CD1c-positive myeloid dendritic cell (primary cell): ENCODE measurements around the gene C1orf21.
A peak's percentile ranks its signal among the peaks of the same experiment; 100 is the strongest.

Source experiments
- DNase-seq: peaks from one replicate; pipeline ENCODE4 v3.0.0-alpha.2; 2016; ENCODE audit errors: extremely low spot score

C1orf21 gene

DNA sequence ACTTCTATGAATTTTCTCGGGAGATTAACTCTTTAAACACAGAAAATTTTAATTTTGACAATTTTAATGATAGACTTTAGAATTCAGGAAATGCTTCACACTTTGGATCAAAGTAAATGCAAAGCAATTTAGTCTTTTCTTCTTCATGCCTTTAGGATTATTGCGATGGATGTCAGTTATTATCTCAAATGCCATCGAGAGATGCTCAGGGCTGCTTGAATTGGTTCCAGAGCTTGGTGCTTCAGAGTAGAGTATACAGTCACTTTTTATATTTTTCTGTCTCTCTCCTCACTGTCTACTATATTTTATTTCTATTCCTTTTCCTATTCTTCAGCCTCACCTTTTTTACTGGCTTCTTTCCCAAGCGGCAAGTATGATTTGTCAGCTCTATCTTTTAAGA, 59.2 kb downstream of the C1orf21 start:
- no peak for DNase-seq

DNA sequence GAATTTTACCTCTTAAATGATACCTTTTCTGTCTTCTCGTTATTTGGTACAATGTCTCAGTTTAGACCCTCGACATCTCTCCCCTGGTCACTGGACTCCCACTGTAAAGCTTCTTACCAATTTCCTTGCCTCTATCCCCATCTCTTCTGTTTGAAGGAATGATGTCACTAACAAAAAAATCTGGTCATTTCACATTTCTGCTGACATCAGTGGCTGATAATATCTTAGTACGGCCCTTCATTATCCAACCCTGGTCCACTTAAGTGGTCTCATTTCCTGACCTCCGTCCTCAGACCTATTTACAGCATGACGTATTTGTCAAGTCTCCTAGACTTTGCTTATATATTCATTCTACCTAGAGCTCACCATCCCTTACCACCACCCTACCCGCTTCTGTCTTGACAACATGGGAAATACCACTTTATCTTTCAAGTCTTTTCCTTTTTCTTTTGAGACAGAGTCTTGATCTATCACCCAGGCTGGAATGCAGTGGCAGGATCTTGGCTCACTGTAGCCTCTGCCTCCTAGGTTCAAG, 60.9 kb downstream of the C1orf21 start:
- DNase-seq = no peak

DNA sequence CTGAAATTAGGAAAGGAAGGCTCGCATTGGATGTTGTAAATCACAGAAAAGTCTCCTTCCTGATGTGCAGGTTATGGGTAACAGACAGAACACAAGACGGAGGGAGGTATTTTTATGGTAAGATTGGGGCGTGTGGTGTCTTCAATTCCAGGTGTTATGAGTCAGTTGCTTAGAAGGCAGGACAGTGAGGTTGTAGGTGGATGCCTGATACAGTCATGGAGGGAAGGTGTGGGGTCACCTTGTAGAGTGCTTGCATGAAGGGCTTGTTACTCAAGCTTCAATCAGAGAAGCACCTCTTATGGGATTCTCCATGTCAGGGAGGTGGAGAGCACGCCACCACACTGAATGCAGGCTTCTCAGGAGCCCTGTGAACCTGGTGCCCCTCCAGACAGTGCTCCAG, 63.1 kb downstream of the C1orf21 start:
- DNase-seq = no peak

DNA sequence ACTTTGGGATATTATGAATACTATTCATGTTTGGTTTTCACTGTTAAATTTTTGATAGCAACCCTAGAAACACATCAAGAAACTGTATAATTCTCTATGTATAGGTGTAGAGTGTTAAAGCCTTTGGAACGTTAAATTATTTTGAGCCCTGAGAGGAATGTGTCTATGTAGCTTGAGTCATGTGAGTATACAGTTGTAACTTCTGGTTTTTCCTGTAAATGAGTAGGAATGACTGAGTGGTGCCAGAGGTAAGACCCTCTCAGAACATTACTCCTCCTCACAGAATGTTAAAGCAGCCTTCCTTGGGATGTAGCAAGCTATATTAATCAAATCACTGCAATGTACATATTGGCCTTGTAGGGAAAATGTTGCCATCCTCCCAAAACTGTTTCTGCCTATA, 69.0 kb downstream of the C1orf21 start:
- peak; percentile 34 for DNase-seq

DNA sequence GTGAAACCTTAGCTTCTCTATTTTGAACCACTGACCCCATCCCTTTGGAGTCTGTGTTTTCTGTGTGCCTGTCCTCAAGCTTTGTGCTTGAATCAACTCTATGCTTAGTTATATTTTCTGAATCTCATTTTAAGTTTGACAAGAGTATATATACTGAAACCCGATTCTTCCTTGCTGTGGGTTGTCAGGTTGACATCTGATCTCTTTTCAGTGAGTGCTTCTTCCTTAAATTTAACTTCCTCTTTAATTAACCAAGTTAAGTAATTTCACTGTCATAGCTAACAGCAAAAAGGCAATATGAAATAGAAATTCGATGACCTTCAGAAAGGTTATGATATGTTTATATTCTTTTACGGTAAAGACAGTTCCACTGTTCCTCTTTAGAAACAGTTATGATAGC, 69.4 kb downstream of the C1orf21 start:
- peak; percentile 69 for DNase-seq

DNA sequence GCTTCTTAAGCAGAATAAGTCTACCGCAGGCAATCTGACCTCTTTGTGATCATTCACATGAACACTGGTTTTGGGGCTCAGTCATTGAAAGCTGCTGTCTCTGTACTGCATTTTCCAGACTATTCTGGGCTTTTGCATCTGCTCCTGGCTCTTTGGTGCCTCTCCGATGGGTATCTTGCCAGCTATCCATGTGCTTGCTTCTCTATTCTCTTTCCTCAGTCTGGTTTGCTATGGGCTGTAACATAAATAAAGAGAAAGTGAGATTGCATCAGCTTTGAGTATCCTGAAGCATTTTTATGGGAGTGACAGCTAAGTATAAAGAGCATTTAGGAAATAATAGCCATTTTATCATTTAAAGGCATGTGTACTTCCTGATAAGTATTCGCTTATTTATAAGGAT, 70.7 kb downstream of the C1orf21 start:
- DNase-seq = no peak

DNA sequence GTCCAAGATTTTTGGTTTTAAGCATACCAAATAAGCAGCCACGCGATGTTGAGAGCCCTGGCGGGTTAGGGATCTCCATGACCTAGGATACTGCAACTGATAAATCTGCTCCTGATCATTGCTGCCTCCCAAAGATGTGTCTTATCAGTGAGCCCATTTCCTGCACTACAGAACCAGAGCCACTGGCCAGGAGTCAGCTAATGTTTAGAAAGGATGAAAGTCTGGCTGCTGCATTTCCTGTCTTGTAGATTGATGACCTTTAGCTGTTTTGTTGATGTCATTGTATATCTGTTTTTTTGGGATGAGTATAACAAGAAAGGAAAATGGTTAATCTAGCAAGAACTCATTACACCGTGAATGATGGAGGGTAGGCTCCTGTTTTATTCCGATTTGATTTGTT, 74.5 kb downstream of the C1orf21 start:
- DNase-seq = no peak

DNA sequence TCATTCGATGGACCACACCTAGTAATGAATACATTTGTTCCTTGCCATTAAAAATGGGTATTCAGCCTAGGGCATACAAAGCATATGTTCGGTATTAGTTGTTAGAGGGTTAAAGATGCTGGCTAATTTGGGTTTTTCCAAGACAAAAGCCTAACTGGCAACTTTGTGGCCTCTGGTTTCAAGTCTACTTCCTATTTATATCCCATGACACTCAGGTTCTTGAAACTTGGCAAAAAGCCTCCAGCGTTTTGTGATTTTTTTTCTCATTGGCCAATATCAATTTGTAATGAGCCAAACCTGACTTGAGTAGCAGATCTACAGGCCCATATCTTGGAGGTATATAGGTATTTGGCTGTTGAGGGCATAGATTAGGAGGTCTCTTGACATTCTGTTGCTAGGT, 75.3 kb downstream of the C1orf21 start:
- peak; percentile 38 for DNase-seq

DNA sequence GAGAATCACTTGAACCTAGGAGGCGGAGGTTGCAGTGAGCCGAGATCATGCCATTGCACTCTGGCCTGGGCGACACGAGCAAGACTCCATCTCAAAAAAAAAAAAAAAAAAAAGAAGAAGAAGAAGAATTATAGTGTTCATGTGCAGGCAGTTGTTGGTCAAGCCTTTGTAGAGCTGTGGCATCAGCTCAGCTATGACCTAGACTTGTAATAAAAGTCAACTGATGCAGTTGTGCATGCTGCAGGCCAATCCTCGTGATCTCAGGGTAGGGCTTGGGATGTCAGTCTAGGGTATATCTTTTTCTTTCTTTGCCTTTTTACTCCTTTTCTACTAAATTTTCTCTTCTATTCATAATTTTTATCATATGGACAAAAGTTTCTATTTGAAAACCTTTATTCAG, 76.2 kb downstream of the C1orf21 start:
- DNase-seq = no peak

DNA sequence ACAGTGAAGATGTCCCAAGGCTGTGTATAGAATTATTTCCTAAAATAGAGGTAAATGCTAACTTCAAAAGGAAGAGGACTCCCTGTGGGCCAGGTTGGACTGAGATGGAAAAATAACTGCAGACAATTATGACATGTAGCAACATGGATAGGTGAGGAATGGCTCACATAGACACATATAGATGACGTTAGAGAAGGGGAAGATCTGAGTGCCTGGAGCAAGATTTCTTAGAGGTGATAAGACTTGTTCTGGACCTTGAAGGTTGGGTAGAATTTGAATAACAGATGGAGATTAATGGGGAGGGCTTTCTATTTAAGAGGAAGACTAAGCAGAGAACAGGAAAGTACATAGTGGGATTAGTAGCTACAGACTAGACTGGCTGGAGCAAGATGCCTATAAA, 76.9 kb downstream of the C1orf21 start:
- DNase-seq = no peak

DNA sequence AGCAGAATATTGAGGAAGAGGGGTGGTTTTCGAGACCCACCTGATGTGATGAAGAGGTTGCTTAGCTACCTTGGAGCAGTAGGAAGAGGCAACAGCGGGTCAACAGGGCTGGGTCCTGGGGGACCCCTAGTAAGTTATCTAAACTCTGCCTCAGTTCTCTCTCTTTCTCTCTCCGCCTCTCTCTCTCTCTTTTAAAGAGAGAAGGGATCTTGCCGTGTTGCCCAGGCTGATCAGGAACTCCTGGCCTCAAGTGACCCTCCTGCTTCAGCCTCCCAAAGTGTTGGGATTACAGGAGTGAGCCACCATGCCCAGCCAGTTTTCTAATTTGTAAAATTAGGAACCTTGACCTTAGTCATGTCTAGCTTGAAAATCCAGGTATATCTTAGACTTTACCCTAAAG, 77.9 kb downstream of the C1orf21 start:
- DNase-seq = no peak

DNA sequence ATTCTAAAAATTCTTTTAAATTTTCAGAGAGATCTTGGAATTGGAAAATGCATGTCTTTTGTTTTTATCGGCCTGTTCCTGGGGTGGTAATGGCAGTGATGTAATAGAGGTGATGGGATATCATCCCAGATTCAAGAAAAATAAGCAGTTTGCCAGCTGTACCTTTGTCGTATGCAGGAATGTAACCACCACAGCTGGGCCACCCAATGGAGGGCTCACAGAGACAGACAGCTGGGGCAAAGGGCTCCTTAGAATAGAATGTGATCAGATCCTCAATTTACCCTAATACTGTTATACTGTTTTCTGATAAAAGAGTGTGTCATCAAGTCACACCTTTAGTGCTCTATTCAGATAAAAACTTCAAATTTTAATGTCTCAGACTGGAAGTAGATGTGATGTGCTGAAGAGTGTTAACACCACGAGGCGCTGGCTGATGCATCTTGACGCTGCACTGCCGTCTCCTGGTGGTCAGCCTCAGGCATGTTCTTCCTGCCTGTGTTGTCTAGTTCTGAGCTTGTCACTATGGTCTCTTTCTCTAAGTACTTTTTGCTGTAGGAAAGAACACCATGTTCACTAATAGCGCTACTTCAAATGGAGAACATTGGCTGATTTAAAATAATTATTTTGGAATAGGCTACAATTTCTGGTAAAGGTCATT, 78.8 kb downstream of the C1orf21 start:
- DNase-seq = no peak

DNA sequence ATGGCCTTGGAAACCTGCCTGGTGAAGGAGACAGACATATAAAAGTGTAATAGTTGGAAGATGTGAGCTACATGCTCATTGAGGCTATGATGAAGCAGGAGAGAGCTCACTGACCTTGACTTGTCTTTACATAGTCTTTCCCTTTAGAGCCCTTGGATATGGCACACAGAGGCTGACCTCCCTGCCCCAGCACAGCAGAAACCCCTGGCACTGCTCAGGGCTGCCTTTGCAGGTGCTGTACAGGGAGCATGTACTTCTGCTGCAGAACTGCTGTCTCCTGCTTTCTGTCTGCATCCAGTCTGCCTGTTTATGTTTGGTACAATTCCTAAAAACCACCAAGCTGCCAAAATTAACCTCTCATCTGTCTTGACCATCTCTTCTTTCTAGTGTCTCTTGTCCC, 80.5 kb downstream of the C1orf21 start:
- no peak for DNase-seq

DNA sequence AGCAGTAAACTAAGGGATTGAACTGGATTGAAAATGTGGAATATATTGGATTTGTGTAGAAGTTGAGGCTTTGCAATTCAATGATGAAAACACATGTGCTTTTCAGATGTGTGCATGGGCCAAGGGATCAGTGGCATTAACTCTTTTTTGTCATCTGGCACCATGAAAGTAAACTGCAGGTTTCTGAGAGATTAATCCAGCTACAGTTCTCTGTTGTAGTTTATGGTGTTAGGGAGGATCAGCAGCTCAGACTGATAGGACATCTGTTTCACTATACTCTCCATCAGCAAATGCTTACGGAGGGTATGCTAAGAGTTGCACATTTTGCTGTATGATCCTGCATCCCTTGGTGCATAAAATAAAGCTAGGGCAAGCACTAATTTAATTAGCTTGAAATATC, 82.6 kb downstream of the C1orf21 start:
- DNase-seq = no peak

DNA sequence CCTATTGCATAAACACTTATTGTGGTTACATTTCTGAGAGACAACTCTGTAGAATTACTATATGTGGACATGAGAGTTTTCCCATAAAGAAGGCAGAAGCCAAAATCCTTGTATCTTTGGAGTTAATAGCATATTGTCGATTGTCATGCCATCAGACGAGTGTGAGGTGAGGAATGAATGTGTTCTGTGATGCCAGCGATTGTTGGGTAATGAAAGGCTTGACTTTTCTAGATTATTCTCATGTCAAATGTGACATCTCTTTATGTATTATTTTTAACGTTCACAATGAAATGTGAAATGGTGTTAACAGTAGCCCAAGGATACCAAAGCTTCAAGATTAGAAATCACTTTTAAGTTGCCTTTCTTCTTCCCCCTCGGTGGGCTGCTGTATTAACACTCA, 84.9 kb downstream of the C1orf21 start:
- no peak for DNase-seq

DNA sequence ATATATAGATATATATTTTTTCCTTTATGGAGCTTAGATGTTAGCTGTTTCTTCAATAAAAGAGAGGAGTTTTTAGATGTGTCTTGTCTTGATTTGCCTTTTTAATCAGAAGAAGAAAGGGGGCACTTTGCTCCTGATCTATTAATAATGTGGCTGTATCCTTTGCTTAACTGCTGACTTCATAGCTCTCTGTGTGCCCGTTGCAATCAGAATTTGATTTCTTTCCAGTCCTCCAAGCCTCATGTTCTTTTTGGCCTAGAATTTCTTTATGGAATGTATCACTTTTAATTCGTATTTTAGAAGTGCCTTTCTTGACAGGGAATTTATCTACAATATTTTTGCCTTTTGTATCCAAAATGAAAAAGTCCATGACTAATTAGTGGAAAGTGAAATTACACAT, 85.3 kb downstream of the C1orf21 start:
- DNase-seq = no peak

DNA sequence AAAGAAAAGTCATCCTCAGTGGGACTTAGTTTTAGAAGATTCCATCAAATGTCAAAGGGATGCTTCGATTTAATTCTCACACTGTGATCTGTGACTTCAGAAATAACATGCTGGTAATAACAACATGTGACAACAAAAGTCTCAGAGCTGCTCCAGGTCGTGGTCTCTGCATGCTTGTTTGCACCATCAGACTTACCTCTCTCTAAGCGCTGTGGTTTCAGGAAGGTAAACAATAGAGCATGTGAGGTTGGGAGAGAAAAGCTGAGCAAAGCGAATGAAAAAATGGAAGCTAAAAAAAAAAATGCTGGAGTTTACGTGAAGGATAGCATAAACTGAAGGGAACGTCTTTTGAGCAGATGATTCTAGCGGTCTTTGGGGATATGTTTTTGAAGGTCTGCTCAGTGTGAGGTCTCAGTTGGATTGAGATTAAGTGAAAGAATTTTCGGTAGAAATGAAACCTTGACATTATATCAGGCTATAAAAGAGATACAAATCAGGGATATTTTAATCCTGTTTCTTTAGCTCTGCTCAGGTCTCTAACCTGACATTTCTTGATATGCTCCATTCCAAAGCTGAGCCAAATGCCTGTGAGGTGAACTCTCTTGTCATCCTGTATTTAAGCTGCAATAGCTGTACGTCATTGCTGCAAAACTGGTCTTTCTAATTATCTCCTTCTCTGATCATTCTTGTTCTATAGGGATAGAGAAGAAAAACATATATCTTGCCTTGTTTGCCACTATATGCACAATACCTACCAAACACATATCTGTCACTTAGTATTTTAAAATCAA, 86.5 kb downstream of the C1orf21 start:
- no peak for DNase-seq

DNA sequence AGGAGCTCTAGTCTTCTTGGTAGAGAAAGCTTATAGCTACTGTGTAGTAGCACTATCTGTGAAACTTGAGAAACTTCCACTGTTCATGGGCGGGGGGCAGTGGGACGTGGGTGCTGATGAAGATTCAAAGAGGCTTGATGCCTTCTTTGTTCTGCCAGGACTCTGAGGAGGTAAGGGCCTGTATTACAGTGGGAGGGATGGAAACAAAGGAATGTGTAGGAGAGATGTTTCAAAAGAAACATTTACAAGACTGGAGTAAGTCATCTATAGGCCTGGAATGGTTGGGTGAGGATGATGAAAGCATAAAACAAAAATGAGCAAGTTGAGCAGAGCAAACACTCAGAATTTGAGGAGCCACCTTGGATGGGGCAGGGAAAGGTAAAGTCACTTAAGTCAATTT, 89.4 kb downstream of the C1orf21 start:
- DNase-seq = no peak

DNA sequence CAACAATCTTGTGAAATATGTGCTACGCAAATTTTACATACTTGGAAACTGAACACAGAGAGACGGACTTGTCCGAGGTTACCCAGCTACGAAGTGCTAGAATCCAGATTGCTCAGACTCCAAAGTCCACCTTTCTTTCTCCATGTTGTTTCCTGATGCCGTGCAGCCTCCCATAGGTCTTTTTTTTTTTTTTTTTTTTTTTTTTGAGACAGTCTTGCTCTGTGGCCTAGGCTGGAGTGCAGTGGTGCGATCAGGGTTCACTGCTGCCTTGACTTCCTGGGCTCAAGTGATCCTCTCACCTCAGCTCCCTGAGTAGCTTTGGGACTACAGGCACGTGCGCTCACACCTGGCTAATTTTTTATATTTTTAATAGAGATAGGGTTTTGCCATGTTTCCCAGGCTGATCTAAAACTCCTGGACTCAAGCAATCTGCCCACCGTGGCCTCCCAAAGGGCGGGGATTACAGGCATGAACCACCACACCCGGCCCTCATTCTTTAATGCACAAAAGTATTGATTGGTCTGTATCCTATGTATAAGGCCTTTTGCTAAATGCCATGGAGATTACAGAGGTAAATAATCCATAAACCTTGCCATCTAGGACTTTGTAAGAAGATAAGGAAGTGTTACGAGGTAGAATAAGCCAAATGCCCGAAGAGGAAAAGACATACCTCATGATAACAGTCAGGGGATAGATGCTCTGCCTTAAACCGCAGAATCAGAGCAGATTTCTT, 92.8 kb downstream of the C1orf21 start:
- no peak for DNase-seq

DNA sequence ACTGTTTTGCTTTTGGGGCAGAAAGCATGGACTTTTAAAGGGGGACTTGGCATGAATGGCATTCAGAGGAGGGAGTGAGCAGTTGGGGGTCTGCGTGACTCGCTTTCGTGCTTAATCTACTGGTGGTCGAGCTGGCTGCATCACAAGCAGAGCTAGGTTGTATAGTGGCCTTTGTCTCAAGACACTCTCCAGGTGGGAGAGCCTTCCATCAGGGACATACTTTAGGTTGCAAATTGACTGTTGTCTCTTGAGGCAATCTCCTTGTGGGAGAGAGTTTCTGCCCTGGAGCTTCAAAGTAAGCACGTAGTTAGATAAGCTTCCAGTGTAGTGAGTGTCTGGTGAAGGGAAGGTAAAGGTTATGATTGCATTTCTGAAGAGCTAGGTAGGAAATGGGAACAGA, 93.9 kb downstream of the C1orf21 start:
- no peak for DNase-seq

DNA sequence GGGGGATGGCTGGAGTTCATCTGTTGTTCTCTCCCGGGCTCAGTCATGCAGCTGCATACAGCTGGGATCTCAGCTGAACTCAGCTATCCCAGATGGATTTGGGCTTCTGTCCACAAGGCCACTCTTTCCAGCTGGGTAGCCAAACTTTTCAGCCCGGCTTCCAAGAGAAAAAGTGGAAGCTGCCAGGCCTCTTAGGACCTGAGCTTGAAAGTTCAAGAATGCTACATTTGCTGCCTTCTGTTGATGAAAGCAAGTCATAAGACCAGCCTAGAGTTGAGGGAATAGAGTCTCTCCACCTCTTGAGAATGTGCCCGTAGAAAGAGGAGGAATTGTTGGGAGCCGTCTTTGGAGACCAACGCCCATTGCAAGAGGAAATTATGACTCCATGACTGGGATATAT, 95.3 kb downstream of the C1orf21 start:
- DNase-seq = no peak

DNA sequence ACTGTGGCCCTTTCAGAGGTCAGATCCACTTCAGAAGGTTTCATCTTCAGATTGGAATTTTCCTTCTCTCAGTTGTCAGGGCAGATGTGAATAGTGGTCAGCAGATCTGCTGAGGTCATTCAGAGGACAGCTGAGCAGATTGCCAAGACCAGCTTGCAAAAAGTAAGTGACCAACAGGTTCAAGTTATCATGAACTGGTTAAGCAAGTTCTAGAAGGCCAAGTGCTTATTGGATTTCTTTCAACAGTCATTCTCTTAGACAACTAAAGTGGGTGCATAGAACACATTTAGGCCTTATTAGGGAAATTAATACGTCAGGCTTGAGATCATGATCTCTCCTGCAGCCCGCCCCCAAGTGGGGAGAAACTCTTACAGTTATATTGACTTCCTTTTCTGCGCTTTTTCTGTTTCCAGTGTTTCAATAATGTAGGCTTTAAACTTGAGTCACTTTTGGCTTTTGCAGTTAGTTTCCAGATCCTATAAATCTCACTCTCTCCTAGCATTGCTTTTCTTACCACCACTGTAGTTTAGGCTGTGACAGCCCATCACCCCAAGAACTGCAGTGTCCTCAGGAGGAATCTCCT, 96.4 kb downstream of the C1orf21 start:
- peak; percentile 73 for DNase-seq
